GM18498 (cell line): ENCODE measurements around the gene IL36B.

ENCODE experiments used
- ATAC-seq: cut with Tn5 transposase; IDR thresholded peaks from one replicate; pipeline ENCODE4 v1.9.1; 2021; ENCODE audit warnings: mild to moderate bottlenecking, moderate library complexity; ENCODE audit not compliant: unreplicated experiment

Gene IL36B

DNA sequence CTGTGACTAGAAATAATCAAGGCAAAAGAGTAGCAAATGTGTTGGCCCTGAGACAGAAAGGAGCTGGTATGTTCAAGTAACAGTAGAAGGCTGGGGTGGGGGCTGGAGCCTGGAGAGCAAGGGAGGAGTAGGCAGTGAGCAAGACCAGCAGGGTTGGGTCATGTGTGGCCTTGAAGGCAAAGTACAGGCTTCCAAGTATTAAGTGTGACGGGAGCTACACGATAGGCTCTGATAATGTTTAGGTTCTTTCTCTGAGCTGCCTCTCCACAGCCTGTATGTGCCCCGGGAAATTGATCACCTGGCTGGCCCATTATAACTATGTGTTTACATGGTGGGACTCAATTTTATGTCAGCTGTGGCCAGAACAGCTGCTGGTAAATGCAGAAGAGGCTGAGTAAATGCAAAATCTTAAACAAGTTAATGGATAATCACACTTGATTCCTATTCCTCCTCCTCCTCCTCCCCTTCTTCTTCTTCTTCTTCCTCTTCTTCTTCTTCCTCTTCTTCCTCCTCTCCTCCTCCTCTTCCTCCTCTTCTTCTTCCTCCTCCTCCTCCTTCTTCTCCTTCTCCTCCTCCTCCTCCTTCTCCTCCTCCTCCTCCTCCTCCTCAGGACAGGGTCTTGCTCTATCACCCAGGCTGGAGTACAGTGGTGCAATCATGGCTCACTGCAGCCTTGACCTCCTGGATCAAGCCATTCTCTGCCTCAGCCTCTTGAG, 24.4 kb upstream of the IL36B start:
- ATAC-seq, result no peak

GRCh38 chr2:113075600-113075999, 22.9 kb upstream of the IL36B start:
- ATAC-seq, result no peak

DNA sequence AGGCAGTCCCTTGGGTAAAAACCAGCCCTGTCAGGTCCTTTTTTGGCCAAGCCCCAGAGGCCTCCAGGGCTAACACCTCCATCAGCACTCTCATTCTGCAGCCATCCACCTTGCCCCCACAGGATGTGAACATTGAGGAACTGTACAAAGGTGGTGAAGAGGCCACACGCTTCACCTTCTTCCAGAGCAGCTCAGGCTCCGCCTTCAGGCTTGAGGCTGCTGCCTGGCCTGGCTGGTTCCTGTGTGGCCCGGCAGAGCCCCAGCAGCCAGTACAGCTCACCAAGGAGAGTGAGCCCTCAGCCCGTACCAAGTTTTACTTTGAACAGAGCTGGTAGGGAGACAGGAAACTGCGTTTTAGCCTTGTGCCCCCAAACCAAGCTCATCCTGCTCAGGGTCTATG, 22.4 kb upstream of the IL36B start:
- no peak for ATAC-seq

- ATAC-seq, result no peak
Observed at GRCh38 chr2:113073325-113073834, 20.7 kb upstream of the IL36B start.

DNA sequence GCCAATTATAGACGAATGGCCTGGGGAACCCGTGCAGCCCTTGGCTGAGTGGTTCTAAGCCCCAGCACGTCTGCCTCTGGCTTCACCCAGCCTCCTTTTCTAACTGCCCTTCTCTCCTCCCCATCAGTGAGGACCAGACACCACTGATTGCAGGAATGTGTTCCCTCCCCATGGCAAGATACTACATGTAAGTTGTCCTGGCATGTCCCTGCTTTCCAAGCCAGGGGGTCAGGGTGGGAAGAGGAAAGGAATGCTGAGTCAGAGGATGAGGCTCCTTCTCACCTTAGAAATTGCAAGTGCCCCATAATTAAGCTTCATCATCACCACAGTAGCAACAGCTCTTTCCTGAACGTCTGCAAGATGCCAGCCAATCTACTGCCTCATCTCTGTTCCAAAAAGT, 19.9 kb upstream of the IL36B start:
- no peak for ATAC-seq

- no peak for ATAC-seq
Observed at GRCh38 chr2:113070606-113070975, 17.9 kb upstream of the IL36B start.

DNA sequence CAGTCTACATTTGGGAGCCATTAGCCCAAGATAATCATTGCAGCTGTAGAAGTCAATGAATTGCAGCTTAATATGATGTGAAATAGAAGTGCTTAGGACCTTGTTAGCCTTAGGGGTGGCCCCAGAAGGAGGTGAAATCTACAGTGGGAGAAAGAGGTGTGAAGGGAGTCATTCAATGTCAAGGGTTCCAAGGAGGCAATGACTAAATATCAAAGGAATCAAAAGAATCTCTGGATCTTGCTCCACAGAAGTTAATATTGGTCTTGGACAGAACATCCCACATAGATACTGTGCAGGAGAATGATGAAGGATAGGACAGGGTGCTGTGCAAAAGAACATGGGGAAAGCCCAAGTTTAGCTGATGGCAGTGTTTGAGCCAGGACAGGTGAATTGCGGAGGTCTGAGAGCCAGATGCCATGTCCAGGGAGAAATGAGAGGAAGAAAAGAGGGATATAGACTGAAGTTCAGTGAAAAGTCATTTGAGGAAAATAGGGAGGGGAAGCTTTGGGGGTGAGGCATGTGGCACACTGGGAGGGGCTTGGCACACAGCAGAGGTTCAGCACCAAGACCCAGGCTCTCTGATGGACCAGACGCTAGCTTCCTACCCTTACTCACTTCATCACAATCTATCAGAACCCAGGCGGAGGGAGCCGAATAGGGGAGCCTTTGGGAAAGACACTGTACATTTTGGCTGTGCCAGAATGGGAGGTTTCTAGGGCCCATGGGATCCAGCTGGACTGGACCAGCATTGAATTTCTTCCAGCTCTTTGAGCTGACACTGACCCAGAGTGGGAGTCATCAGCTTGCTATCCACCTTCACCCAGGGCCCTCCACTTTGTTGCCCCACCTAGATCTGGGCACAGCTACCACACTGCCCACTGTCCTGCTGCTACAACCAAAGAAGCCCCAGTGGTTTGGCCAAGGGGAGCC, 17.3 kb upstream of the IL36B start:
- ATAC-seq, result no peak

- ATAC-seq, result no peak
Observed at GRCh38 chr2:113068706-113069485, 16.2 kb upstream of the IL36B start.

DNA sequence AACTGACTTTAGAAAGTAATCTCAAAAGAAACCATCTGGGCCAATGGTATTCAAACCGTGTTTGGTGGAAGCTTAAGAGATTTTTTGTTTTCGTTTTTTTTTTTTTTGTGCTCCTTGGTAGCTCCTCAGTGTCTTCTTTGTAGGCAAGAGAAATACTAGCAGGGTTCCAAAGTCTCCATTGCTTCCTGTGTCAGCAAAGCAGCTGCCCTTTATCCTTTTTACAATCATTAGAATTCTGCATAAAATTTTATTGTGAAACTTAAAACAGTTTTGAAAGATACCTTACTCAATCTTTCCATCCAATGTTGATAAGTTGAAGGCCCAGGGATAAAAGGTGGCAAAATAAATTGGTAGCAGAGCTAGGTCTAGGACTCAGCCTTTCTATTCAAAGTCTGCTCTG, 15.6 kb upstream of the IL36B start:
- no peak for ATAC-seq

DNA sequence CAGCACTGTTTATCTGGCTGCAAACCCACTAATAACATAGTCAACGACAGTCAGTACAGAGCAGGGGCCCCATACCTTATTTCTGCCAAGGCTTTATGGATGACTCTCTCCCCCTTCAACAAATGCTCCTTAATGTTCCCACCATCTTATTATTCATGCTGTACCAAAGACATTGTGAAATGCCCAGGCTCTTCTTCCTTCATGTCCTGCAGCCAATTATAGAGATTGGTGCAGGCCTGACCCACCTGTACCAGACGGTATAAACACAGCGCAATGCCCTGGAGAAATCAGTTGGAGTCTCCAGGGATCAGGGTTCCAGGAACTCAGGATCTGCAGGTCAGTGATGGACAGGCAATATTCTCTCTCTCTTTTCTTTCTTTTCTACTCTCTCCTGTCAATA, 15.0 kb upstream of the IL36B start, which contains the start of gene IL1F10:
TSS of gene IL1F10 (plus strand) at position 290 of the 400 bp plus-strand sequence. CDS start 4,769 bp downstream, outside the sequence.
- ATAC-seq, result no peak

- no peak for ATAC-seq
Observed at GRCh38 chr2:113064898-113065297, 12.2 kb upstream of the IL36B start.

DNA sequence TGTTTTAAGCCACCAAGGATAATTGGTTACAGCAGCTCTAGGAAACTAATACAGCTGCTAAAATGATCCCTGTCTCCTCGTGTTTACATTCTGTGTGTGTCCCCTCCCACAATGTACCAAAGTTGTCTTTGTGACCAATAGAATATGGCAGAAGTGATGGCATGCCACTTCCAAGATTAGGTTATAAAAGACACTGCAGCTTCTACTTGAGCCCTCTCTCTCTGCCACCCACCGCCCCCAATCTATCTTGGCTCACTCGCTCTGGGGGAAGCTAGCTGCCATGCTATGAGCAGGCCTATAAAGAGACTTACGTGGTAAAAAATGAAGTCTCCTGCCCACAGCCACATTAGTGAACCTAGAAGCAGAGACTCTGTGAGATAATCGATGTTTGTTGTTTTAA, 11.6 kb upstream of the IL36B start:
- no peak for ATAC-seq

GRCh38 chr2:113061896-113062770, 9.5 kb upstream of the IL36B start:
- ATAC-seq, result no peak

DNA sequence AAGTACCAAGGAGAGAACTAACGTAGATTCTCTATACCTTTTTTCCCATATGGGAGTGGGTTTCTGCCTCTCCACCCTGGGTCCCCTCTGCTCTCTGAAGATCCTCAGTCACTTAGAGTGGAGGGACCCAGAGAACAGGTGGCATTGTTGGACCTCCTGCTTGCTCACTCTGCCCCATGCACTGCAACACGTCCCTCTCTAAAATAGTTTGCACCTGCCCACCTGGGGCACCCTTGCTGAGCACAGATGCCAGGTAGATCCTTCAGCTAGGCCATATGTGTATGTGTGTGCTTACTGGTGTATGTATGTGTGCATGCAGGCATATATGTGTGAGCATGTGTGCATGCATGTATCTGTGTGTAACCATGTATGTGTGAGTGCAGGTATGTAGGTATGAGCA, 8.6 kb upstream of the IL36B start:
- ATAC-seq, result no peak

DNA sequence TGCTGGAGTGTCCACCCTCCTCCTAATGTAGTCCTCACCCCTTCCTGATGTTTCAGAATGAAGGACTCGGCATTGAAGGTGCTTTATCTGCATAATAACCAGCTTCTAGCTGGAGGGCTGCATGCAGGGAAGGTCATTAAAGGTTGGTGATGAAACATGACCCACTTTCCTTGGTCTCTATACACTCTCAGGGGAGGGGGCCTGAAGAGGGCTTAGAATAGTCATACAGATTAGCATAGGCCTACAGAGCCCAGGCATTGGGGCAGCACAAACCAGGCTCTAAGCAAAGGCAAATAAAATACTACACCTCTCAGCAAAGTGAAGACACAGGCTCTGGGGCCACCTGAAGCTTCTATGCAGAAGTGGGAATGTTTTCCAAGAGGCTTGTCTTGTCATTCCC, 8.1 kb upstream of the IL36B start:
- no peak for ATAC-seq

DNA sequence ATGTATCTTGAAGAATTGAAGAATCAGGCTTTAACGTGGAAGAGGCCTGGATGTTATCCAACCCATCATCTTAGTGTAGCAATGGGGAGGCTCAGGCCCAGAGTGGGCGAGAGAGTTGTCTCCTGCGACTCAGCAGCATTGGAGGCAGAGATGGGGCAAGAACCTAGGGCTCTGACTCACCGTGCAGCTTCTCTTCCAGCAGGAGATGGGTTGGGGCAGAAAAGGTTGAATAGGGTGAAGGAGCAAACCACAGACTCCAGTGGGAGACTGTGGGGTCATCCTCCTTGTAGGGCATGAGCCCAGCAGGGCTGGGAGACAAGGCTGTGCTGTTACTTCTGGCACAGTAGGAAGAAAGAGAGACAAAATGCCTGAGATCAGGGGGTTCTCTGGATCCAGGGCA, 7.7 kb upstream of the IL36B start:
- no peak for ATAC-seq

DNA sequence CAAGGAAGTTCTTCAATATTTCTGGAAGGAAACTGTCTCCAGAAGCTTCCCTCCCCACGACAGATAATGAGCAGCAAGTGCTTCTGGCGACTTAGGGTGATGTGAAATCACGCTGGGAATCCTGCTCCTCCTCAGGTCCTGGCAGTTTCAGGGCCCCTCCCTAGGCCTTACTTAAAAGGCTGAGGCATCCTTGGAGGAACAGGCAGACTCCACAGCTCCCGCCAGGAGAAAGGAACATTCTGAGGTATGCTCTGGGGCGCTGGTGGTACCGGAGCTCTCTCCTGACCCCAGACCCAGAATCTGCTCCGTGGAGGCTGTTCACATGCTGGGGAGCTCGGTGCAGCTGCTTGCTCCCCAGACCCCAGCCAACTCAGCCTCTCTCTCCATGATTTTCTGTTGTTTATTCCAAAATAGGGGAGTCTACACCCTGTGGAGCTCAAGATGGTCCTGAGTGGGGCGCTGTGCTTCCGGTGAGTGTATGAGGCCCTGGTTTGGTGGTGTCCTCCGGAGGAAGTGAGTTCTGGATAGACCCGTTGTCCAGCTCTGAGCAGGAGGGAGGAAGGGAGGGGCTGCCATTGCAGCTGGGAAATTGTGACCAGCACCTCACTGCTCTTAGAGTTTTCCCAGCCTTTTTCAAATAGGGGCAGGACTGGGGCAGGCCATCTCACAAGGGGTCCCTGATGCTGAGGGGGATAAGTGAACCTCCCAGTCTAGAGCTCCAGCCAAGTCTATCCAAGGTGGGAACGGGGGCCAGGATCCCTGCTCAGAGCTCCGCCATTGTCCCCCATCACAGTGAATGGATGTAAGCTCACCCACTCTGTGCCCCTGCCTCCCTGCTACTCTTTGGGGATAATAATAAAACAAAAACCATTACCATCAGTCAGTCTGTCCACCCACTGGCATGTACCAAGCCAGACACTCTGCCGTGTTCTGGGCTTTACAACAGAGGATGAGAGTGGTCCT, 6.6 kb upstream of the IL36B start, which contains the start of gene IL36RN:
TSS of gene IL36RN (plus strand) at position 201 of the 963 bp plus-strand sequence. CDS start at position 442, 241 bp downstream.
- no peak for ATAC-seq

DNA sequence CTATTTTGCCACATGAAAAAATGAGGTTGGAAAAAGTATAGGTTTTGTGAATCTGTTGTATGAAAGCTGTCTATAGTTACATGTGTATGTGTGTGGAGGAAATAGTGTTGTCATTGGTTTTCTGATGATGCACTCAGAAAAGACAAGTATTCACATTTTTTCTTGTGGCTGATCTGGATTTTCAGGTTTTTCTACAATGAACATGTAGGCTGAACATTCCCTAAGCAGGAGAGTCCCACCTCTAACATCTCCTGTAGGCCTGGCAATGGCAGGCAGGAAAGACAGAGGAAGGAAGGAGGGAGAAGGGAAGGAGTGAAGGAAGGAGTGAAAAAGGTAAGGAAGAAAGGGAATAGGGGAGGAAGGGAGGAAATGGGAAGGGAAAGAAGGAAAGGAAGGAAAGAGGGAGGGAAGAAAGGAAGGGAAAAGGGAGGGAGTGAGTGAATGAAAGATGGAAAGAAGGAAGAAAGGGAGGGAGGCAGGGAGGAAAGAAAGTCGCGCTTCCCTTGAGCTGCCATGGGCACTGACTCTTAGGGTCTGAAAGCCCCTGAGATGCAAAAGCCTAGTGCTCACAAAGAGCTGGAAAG, 5.8 kb upstream of the IL36B start:
- no peak for ATAC-seq

DNA sequence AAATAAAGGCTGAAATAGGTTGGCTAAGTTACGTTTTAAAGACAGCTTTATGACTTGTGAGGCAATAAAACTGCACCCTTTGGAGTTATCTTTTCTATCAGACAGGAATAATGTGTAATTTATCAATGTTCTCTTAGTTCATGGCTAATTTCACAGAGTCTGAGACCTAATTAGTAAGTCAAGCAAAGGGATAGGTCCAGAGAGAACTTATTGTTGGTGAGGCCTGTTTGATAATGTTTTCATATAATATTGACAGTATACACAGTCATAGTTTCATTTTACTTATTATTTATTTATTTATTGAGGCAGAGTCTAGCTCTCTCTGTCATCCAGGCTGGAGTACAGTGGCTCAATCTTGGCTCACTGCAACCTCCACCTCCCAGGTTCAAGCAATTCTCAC, 4.5 kb upstream of the IL36B start:
- no peak for ATAC-seq
